ENCODE results near the gene ISLR. TPM values are rescaled to one million over a fixed set of nuclear protein-coding genes. Genes with fewer than 3 reads are reported as not detected.

The ISLR gene
- total RNA-seq, 2 donors from 2014 or later = 0.29 TPM; not detected in 1

DNA sequence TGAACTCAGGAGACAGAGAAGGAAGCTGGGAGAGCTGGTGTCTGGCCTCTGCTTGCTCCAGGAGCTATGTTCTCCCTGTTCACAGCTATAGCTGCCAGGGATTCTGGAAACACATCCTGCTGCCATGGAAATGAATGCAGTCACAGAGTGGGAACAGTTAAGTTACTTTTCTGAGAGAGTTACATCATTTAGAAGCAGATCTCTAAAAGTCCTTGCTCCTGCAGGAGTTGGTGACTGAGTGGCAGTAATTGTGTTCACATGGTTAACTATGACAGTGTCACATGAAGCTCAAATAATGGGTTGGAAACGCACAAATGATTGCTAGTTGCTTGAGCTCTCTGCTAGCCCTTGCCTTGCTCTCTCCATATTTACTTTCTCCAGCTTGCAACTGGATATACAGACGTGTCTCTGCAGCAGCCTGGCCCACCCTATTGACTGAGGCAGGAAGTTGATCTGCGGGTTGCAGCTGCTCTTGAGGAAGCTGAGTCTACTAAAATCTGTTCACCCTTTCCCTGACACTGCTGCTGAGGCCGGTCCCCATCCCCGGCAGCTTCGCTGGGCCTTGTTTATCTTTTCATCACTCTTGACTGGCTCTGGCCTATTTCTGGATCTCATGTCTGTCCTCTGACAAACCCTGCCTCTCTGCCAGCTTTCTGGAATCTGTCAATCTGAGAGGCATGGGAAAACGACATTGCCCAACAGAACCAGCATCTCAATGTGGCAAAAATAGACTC is 16.7 kb upstream of the ISLR start:
- no peak for DNase-seq
- no peaks in the 10 kb centered on the region for H3K27me3 ChIP-seq (ENCODE audit: control insufficient read depth, insufficient read depth, low read length, poor library complexity, severe bottlenecking)
- Mint-ChIP-seq H3K4me3 (no peak overlapping the region), H3K27ac (no peak overlapping the region), H3K36me3 (ENCODE audit: low read depth) (no peaks in the 10 kb centered on the region), H3K9me3 (no peaks in the 10 kb centered on the region), H3K27me3 (ENCODE audit: insufficient read depth) (peaks cover 2% of the 10 kb centered on the region), H3K4me1 (peaks cover 8% of the 10 kb centered on the region)
- no peaks in the 10 kb centered on the region for H3K36me3 ChIP-seq (ENCODE audit: control insufficient read depth, insufficient read depth, low read length)
- no peaks in the 10 kb centered on the region for H3K4me1 ChIP-seq (ENCODE audit: control insufficient read depth, insufficient read depth, low read length)
- 83 to 84% methylated on average over 7 of the region's 7 CpGs for WGBS, 2 experiments (ENCODE audit: insufficient coverage in 1 of 2, insufficient read length in 1 of 2)
- H3K27ac ChIP-seq (ENCODE audit: low read depth, low read length) = no peak overlapping the region
- H3K9ac ChIP-seq (ENCODE audit: extremely low read depth, low read length, poor library complexity, severe bottlenecking) = no peak overlapping the region
- no peaks in the 10 kb centered on the region for H3K9me3 ChIP-seq (ENCODE audit: control insufficient read depth, low read length)
- no peak overlapping the region for H3K4me3 ChIP-seq (ENCODE audit: low read length)
- TF ChIP-seq, protein P1, sequence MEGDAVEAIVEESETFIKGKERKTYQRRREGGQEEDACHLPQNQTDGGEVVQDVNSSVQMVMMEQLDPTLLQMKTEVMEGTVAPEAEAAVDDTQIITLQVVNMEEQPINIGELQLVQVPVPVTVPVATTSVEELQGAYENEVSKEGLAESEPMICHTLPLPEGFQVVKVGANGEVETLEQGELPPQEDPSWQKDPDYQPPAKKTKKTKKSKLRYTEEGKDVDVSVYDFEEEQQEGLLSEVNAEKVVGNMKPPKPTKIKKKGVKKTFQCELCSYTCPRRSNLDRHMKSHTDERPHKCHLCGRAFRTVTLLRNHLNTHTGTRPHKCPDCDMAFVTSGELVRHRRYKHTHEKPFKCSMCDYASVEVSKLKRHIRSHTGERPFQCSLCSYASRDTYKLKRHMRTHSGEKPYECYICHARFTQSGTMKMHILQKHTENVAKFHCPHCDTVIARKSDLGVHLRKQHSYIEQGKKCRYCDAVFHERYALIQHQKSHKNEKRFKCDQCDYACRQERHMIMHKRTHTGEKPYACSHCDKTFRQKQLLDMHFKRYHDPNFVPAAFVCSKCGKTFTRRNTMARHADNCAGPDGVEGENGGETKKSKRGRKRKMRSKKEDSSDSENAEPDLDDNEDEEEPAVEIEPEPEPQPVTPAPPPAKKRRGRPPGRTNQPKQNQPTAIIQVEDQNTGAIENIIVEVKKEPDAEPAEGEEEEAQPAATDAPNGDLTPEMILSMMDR (conservative IDR thresholded peaks at IDR 0.05) = no peak

DNA sequence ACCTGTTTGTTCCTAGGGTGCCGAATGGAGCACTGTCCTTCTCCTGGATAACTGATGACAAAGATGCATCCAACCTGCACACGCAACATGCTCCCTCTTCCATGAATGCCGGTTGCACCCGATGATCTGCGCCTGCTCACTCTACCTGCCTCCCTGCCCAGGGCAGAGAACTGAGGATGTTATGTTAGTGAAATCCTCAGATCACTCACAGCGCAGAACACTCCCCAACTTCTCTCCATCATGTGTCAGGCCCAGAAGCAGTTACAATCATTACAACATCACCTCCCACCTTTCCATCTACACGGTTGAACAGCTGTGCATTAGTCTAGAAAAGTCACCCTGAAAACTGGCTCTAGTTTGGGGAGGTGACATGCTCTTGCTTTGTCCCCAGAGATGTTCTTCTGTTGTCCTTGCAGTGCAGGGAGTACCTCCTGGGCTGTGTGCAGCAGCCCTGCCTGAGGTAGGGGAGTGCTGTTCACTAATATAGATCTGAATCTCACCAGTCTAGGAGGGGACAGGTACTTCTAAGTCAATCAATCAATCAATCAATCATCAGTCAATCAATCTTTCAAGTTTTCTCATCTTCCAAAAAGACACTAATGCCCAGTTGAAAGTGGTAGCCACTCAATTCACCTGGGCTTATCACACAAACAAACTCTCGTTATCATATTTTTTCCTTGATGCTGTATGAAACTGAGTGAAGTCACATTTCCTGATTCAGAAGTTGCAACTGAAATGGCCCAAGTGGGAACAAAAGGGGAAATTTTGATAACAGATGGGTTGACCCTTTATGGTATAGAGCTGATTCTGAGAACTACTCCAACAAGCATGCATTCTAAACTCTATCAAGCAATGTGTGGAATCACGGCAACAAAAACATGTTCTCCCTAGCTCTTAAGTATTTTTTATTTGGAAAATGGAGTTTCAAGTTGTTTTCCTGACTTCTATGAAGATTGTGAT is 15.4 kb upstream of the ISLR start:
- peaks cover 2% of the 10 kb centered on the region for H3K27me3 Mint-ChIP-seq (ENCODE audit: insufficient read depth)
- DNase-seq = no peak
- Histone ChIP-seq H3K4me1 (ENCODE audit: control insufficient read depth, insufficient read depth, low read length) (no peaks in the 10 kb centered on the region), H3K4me3 (ENCODE audit: low read length) (no peak overlapping the region), H3K36me3 (ENCODE audit: control insufficient read depth, insufficient read depth, low read length) (no peaks in the 10 kb centered on the region), H3K9ac (ENCODE audit: extremely low read depth, low read length, poor library complexity, severe bottlenecking) (no peak overlapping the region), H3K9me3 (ENCODE audit: control insufficient read depth, low read length) (no peaks in the 10 kb centered on the region), H3K27me3 (ENCODE audit: control insufficient read depth, insufficient read depth, low read length, poor library complexity, severe bottlenecking) (no peaks in the 10 kb centered on the region), H3K27ac (ENCODE audit: low read depth, low read length) (no peak overlapping the region)
- WGBS, 2 experiments (ENCODE audit: insufficient coverage in 1 of 2, insufficient read length in 1 of 2) = 80 to 97% methylated on average over 1 to 8 of the region's 9 CpGs
- TF ChIP-seq, protein P1 (conservative IDR thresholded peaks at IDR 0.05) = no peak
- no peak overlapping the region for H3K4me3 Mint-ChIP-seq
- no peak overlapping the region for H3K27ac Mint-ChIP-seq
- peaks cover 8% of the 10 kb centered on the region for H3K4me1 Mint-ChIP-seq
- H3K9me3 Mint-ChIP-seq = no peaks in the 10 kb centered on the region
- no peaks in the 10 kb centered on the region for H3K36me3 Mint-ChIP-seq (ENCODE audit: low read depth)

- 83 to 96% methylated on average over 5 of the region's 5 CpGs for WGBS, 2 experiments (ENCODE audit: insufficient coverage in 1 of 2, insufficient read length in 1 of 2)
Measured at GRCh38 chr15:74158855-74159650, 14.5 kb upstream of the ISLR start.

More at GRCh38 chr15:74158855-74159650, 14.5 kb upstream of the ISLR start:
- H3K4me3 ChIP-seq (ENCODE audit: low read length) = no peak overlapping the region
- H3K27ac ChIP-seq (ENCODE audit: low read depth, low read length) = no peak overlapping the region
- H3K4me1 Mint-ChIP-seq = peaks cover 8% of the 10 kb centered on the region
- H3K27me3 Mint-ChIP-seq (ENCODE audit: insufficient read depth) = peaks cover 2% of the 10 kb centered on the region
- no peaks in the 10 kb centered on the region for H3K4me1 ChIP-seq (ENCODE audit: control insufficient read depth, insufficient read depth, low read length)
- TF ChIP-seq, protein P1 (conservative IDR thresholded peaks at IDR 0.05) = no peak
- H3K9ac ChIP-seq (ENCODE audit: extremely low read depth, low read length, poor library complexity, severe bottlenecking) = no peak overlapping the region
- no peaks in the 10 kb centered on the region for H3K36me3 ChIP-seq (ENCODE audit: control insufficient read depth, insufficient read depth, low read length)
- no peak for DNase-seq
- H3K36me3 Mint-ChIP-seq (ENCODE audit: low read depth) = no peaks in the 10 kb centered on the region
- no peak overlapping the region for H3K27ac Mint-ChIP-seq
- H3K4me3 Mint-ChIP-seq = no peak overlapping the region
- no peaks in the 10 kb centered on the region for H3K27me3 ChIP-seq (ENCODE audit: control insufficient read depth, insufficient read depth, low read length, poor library complexity, severe bottlenecking)
- H3K9me3 ChIP-seq (ENCODE audit: control insufficient read depth, low read length) = no peaks in the 10 kb centered on the region
- H3K9me3 Mint-ChIP-seq = no peaks in the 10 kb centered on the region

Data from endodermal cell (in vitro differentiated cells).